Suppressor macrophage treated with lipopolysaccharide for 1 hour (primary cell): ENCODE measurements around the gene SNX19.
"Not testable (repeated sequence)": the region's sequence is repeated elsewhere in the genome, so short reads cannot be mapped to it uniquely, and the experiment has no call there.

Source experiments
- DNase-seq, 3 donors: peaks; one replicate each; pipeline ENCODE4 v3.0.0-alpha.2; 2020 to 2022

The SNX19 gene

DNA sequence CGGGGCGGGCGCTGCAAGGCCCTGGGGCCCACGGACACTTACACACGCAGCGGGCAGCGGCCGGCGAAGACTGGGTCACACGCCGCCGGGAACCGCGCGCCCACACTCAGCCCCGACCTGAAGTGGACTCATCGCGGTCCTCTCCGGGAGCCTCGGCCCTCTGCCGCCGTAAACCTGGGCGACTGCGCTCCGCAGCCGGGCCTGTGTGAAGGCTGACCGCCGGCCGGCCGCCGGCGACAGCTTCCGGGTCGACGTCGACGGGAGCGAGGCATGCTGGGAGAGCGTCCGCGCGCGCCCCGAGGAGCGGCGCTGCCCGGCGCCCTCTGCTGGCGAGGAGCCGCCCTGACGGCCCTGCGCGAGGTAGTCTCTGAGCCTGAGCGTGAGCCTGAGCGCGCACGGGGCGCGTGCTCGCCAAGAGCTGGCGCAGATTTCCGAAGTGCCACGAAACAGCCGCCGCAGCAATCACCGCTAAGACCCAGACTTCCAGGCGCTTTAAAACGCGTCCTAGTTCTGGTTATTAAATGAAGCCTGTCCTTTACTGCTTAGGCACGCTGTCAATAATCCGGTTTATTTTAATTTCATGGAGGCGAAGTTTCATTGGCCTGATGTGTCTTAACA lies at the start of gene SNX19:
SNX19 (minus strand) TSS at position 242 of the 618 bp plus-strand sequence. CDS start 540 bp downstream, outside the sequence.
- DNase-seq = peak; percentile 93 to 97 (median 97)

GRCh38 chr11:130964058-130964792 lies 47.9 kb upstream of the SNX19 start:
- no peak for DNase-seq

DNA sequence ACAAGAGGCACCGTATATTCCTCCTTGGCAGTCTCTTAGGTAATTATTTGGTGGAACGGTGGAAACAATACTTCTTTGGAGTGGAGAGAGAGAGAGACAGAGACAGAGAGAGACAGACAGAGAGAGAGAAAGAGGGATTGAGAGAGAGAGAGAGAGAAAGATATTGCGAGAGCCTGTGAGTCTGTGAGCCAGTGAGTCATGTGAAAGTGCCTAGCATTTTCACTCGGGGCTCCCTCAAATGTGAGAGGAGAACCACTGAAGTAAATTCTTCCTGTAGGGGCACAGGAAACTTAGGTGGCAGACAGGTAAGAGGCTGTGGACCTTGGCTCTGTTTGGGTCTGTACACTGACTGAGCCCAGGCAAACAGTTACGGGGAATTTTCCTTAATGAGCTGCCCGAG lies 31.6 kb upstream of the SNX19 start:
- DNase-seq = no peak

DNA sequence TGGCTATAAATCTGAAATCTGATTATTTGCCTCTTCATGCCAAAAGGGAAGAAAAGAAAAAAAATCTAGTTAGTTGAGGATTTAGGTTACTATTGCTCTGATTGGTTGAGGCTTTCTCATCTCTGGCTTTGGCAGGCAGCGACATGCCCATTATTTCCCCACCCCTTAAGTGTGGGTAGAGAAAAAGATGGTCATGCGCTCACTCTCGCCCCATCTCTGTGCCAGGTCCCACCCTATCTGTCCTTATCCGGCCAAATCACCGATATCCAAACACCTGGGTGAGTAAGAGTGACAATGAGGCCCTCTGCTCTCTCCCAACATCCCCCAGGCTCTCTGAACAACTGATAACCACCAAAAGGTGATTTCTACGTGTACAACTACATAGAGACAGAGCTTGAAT lies 31.2 kb upstream of the SNX19 start:
- no peak for DNase-seq

- DNase-seq = no peak
Measured at GRCh38 chr11:130947058-130947457, 30.8 kb upstream of the SNX19 start.

DNA sequence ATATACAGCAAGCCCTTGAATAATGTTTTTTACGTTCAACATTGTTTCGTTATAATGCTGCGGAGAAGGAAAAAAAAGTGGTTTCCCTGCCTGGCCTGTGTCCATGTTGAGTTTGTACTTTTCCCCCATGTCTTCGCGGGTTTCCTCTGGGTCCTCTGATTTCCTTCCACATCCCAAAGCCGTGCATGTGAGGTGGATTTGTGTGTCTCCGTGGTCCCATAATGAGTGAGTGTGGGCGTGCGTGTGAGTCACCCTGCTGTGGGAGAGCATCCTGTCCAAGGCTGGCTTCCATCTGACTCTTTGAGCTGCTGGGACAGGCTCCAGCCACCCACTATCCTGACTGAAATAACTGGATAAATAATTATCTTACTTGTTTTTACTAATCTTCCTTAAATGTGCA lies 29.6 kb upstream of the SNX19 start:
- DNase-seq = peak in 1 of 3 donors; percentile 21

- DNase-seq = no peak
Measured at GRCh38 chr11:130940706-130941105, 24.4 kb upstream of the SNX19 start.

GRCh38 chr11:130937051-130937450 lies 20.8 kb upstream of the SNX19 start:
- DNase-seq = no peak

DNA sequence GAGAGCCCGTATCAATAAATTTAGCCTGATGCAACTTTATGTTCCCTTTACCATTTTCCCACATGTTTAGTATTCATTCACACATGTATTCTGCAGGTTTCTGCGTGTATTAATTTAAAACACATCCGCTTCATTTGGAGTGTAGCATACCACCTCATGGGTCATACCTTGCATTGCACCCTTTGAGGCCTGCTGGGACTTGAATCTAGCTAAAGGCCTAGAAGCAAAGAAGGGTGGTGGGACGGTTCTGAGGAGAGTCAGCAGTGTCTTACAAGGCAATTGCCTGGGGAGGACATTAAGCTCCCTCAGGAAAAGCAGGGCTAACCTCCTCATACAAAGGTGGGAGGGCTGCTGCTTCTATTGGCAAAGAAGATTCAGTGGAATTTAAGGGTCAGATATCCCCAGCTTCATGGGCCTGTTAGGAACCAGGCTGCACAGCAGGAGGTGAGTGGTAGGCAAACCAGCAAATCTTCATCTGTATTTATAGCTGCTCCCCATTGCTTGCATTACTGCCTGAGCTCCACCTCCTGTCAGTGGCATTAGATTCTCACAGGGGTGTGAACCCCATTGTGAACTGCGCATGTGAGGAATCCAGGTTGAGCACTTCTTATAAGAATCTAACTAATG lies 15.9 kb upstream of the SNX19 start:
- no peak for DNase-seq

DNA sequence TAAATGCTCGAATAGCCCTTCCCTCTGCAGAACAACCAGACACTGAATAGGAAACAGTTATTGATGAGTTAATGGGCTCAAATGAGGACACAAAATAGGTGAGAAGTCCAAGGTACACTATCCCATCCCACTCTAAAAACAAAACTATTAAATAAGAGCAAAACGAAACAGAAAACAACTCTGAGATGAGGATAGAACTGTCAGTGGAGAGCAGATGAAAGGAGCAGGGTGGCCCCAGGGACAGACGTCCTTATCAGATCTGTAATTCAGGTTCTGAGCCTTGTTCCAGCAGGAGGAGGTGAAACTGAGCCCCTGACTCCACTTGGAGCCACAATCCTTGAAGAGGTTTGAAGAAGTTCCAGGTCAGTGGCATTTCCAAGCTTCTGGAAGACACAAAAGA lies 8.5 kb upstream of the SNX19 start:
- no peak for DNase-seq

DNA sequence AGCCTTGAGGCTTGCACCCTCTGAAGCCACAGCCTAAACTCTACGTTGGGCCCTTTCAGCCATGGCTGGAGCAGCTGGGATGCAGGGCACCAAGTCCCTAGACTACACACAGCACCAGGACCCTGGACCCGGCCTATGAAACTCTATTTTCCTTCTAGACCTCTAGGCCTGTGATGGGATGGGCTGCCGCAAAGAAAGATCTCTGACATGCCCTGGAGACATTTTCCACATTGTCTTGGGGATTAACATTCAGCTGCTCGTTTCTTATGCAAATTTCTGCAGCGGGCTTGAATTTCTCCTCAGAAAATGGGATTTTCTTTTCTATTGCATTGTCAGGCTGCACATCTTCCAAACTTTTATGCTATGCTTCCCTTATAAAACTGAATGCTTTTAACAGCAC lies 4.3 kb upstream of the SNX19 start:
- DNase-seq = not testable (repeated sequence)

- DNase-seq = no peak
Measured at GRCh38 chr11:130918081-130918480, 1.8 kb upstream of the SNX19 start.

- DNase-seq = no peak
Measured at GRCh38 chr11:130916910-130917309, 631 bp upstream of the SNX19 start.

DNA sequence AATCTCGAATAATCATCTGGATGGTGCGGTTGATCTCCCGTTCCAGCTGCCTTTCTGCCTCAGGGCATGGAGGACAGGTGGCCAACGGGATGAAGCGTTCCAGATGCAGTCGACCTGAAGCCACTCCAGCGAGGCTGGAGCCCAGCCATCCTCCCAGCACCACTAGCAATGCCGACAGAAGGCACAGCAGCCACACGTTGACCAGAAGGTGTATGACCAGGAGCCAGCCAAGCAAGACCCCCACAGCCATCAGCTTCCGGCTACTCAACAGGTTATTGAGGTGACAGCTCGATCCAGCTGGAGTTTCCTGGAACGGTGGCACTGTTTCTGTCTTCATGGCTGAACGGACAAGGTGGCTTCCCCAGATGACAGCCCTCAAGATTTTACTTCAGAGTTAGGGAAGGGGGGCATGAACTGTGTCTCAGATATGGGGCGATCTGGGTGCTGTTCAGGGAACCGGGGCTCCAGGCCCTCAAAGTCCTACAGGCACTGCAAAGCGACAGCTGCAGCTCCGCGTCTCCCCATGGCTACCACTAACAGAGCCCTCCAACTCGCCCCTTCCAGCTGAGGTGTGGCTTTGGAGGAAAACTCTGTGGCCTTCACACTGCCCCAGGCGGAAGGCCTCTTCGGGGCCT lies 559 bp downstream of the SNX19 start:
- DNase-seq = peak in 1 of 3 donors; percentile 24

GRCh38 chr11:130913268-130913667 lies 3.0 kb downstream of the SNX19 start:
- no peak for DNase-seq

DNA sequence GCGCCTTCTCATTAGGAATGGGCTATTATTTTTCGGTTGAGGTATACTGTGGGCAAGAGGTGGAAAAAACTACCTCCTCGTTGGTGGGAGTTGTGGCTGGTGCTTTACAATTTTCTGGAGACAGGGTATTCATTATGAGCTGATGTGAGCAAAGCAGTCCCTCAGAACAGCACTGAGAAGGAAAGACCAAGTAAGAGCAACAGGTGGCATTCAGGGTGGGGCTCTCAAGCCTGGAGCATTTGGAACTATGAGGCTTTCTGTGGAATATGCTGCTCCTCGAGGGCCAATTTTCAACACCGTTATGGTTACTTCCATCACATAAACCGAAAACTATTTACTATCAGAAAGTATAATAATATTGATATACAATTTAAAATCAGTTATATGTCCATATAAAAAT lies 3.7 kb downstream of the SNX19 start:
- no peak for DNase-seq

DNA sequence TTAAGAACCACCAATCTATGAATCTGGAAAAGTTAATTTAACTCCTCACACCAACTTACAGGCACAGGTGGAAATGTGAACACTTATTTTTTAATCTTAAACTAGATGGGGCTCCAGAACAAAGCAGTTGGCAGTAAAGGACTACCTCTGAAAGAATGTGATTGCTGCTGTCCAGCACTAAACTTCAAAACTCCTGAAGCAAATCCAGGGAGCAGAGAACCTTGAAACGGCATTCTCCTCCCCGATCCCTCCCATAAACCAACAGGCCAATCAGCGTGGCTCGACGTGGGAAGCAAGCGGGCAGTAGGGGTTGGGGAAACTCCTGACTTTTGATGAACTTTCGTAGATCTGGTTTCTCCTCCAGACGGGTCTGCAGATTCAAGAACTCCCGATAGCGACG lies 5.0 kb downstream of the SNX19 start:
- no peak for DNase-seq

GRCh38 chr11:130909650-130910049 lies 6.6 kb downstream of the SNX19 start:
- peak in 2 of 3 donors; percentile 27 to 32 for DNase-seq

DNA sequence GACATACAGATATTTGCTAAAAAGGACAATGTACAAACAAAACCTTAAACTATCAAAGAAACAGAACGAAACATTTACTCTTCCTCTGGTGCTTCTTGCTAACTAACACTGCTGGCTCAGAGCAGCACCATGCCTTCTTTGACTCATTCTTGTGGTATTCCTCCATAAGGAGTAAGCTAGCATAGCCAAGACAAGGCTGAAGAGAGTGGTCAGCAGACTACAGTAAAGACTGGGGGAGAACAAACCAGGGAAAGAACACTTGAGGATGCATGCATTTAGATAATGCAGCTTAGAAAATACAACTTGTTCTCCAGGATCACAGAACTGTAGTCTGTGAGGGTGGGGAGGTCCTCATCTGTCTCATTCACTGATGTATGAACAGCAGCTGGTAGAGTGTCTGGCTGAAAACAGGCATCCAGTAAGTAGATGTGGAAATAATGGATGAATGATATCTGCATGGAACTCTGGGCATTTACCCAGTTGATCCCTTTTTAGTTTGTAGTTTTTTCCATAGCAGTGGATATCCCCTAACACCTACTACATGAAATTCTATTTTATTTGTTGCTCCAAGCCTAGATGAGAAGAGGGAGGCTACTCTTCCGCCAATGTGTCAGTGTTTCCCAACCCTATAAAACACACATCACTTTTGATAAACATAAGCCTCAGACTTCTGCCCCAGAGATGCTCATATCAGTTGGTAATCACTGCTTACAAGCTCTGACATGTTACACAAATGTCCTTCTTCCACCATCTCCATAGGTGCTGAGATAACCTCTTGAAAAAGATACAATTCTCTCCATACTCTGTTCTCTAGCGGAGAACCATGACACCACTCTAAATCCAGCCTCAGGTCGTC lies 7.3 kb downstream of the SNX19 start:
- DNase-seq = no peak

GRCh38 chr11:130908061-130908460 lies 8.2 kb downstream of the SNX19 start:
- no peak for DNase-seq

DNA sequence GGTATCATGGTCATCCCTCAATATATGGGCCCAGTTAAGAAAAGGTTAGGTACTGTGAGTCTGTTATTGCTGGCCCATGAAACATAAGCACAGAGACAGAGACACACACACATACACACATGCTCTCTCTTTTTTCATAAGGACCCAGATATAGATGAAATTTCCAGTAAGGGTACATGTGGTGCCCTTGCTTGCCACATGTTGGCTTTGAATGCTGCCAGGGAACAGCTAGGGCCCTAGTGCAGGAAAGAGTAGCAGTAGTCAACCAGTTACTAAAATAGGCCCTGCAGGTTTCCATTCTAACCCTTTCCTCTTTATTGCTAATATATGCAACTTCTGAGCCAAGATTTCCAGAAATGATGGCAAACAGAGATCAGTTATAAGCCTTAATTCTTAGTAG lies 9.1 kb downstream of the SNX19 start:
- no peak for DNase-seq

GRCh38 chr11:130906616-130907015 lies 9.7 kb downstream of the SNX19 start:
- DNase-seq = no peak

DNA sequence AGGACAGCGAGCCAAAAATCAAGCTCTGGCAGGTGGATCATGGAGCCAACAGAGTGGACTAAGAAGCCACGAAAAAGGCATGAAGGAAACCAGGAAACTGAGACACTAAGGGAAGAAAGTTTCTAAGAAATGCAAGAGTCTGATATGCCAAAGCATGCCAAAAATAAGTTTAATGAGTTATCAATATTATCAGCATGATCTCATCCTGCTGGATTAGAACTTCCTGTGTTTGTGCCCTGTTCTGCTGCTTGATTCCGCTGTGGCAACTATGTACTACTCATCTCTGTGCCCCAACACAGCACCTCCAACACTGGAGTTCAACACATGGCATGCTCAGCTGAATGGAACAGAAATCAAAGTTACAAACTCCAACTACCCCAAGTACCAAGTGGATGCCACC lies 10.8 kb downstream of the SNX19 start:
- DNase-seq = no peak
